ENCODE data around the gene GMDS.

The GMDS gene

DNA sequence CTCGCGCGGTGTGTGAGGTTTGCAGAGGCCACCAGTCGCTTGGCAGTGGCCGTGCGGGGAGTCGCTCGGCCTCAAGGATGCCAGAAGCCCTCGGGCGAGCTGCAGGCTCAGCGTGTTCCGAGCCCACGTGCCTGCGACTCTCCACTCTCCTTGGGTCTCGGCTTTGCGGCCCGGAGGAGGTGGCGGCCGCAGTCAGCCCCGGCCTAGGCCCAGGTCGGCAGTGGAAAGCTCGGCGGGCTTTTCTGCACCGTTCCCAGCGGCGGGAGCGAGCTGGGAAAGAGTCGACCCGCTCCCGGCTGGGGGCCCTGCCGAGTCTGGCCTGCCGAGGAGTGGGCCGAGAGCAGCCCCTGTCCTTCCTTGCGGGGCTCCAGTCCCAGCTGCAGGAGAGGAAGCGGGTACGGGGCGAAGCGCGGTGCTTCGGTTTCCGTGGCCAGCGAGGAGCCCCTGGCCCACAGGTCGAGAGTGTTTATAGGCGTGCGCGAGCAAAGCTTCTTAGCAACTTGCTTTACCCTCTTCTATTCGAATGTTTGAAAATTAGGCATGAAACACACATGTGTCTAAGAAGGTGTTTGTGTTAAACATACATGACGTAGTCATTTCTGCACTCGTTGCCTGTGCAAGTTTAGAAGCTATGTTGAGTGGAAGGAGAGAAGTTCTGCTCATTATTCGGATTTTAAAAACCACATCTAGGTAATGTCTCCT, 630.1 kb downstream of the GMDS start:
- Histone ChIP-seq H3K27me3 (no peaks in the 10 kb centered on the region), H3K36me3 (peaks cover 24 to 43% (median 29%) of the 10 kb centered on the region in 3 donors), H3K4me1 (peaks cover 0 to 20% (median 11%) of the 10 kb centered on the region in 4 donors), H3K4me3 (peak overlapping the region; percentile 91 to 93), H3K27ac (peak overlapping the region; percentile 91 to 98), H3K9me3 (no peaks in the 10 kb centered on the region)
- DNase-seq = peak; percentile 24 to 71
- TF ChIP-seq CTCF (IDR thresholded peaks at IDR 0.05) = no peak
- intact Hi-C loops (cut with DNase I; ENCODE audit: low total_unique reads) = loop anchor here (5.0 kb wide), 2 partner anchors 77 to 287 kb away; no protein-coding TSS in a partner anchor

DNA sequence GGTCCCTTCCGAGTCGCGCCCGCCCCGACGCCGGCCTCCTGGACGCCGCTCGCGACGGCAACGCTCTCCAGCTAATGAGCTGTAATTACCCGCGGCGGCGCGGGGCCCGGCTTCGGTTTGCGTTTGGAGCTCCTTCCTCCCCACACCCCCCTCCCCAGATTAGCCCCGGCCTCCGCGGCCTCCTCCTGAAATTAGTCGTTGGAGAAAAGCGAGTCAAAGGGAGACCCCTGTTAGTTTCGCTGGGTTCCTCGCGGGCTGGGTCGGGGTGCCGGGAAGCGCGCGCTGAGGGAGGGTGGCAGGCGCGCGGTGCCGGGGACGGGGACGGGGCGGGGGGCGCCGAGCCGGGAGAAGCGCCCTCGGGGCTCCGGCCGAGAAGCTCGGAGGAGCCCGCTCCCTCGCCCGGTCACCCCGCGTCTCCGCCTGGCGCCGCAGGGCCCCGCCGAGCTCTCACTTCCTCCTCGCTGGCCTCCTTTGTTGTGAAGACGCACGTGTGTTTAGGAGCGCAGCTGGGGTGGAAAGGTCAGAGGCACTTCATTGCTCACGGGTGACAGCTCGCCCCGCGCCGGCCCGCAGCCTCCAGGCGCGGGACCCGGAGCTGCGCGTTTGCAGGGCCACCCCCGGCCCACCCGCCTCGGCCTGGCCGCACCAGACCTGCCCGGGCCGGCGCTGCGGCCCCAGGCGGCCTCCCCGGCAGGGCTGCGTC, 630.8 kb downstream of the GMDS start:
- intact Hi-C loops (cut with DNase I; ENCODE audit: low total_unique reads) = loop anchor here (5.0 kb wide), 2 partner anchors 78 to 288 kb away; no protein-coding TSS in a partner anchor
- no peak for TF ChIP-seq CTCF (IDR thresholded peaks at IDR 0.05)
- Histone ChIP-seq H3K27ac (peak overlapping the region; percentile 91 to 98), H3K36me3 (peaks cover 24 to 43% (median 29%) of the 10 kb centered on the region in 3 donors), H3K9me3 (no peaks in the 10 kb centered on the region), H3K4me1 (peaks cover 0 to 20% (median 10%) of the 10 kb centered on the region in 4 donors), H3K27me3 (no peaks in the 10 kb centered on the region), H3K4me3 (peak overlapping the region; percentile 91 to 93)
- DNase-seq = peak in 1 of 2 donors; percentile 37

DNA sequence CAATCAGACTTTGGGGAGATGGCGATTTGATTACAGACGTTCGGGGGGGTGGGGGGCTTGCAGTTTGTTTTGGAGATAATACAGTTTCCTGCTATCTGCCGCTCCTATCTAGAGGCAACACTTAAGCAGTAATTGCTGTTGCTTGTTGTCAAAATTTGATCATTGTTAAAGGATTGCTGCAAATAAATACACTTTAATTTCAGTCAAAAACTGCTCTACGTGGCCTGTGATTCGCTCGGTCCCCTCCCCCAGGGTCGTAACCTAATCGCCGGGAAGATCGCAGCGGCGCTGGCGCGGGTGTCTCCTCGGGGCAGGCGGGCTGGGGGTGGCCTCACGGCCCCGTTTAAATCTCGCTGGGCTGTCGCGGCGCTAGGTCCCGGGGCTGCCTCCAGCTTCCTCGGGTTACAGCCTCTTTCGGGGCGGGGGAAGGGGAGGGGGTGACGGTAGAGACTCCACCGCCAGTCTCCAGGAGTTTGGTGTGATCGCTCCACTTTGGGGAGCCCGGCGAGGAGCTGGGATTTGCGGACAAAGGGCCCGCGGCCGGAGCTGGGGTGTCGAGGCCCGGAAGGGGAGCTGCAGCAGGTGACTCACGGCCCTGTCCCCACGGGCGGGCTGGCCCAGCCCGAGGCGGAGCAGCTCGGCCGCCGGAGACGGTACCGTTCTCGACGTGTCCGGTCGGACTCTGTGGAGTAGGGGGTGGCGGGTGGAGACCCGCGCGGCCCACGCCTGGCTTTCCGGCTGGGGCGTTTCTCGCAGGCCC, 631.5 kb downstream of the GMDS start:
- no peaks in the 10 kb centered on the region for H3K27me3 ChIP-seq
- peaks cover 0 to 18% (median 10%) of the 10 kb centered on the region in 4 donors for H3K4me1 ChIP-seq
- peak in 1 of 2 donors; percentile 69 for DNase-seq
- TF ChIP-seq CTCF (IDR thresholded peaks at IDR 0.05) = no peak
- peak overlapping the region; percentile 91 to 98 for H3K27ac ChIP-seq
- intact Hi-C loops (cut with DNase I; ENCODE audit: low total_unique reads) = loop anchor here (2.0 kb wide), 1 partner anchor 485 kb away; no protein-coding TSS in a partner anchor
- H3K4me3 ChIP-seq = peak overlapping the region; percentile 91 to 93
- no peaks in the 10 kb centered on the region for H3K9me3 ChIP-seq
- H3K36me3 ChIP-seq = peaks cover 24 to 37% (median 29%) of the 10 kb centered on the region in 3 donors

- Histone ChIP-seq H3K9me3 (no peaks in the 10 kb centered on the region), H3K36me3 (peaks cover 24 to 35% (median 29%) of the 10 kb centered on the region in 3 donors), H3K4me1 (peaks cover 0 to 13% (median 8%) of the 10 kb centered on the region in 4 donors), H3K27me3 (no peaks in the 10 kb centered on the region), H3K4me3 (peak overlapping the region; percentile 91 to 93), H3K27ac (peak overlapping the region; percentile 91 to 98)
- no peak for DNase-seq
- TF ChIP-seq CTCF (IDR thresholded peaks at IDR 0.05) = no peak
- intact Hi-C loops (cut with DNase I; ENCODE audit: low total_unique reads) = loop anchor here (2.0 kb wide), 1 partner anchor 485 kb away; no protein-coding TSS in a partner anchor
These were observed 632.1 kb downstream of the GMDS start for GRCh38 chr6:1613346-1613687.

GRCh38 chr6:1612974-1613306, 632.5 kb downstream of the GMDS start:
- intact Hi-C loops (cut with DNase I; ENCODE audit: low total_unique reads) = loop anchor here (2.0 kb wide), 1 partner anchor 486 kb away; no protein-coding TSS in a partner anchor
- Histone ChIP-seq H3K4me3 (peak overlapping the region; percentile 91 to 93), H3K27ac (peak overlapping the region; percentile 91 to 98), H3K36me3 (peaks cover 24 to 35% (median 29%) of the 10 kb centered on the region in 3 donors), H3K4me1 (peaks cover 0 to 9% (median 4%) of the 10 kb centered on the region in 4 donors), H3K27me3 (no peaks in the 10 kb centered on the region), H3K9me3 (no peaks in the 10 kb centered on the region)
- no peak for TF ChIP-seq CTCF (IDR thresholded peaks at IDR 0.05)
- DNase-seq = no peak

Measured in tibial artery (tissue), 4 donors.